DND-41 (cell line): ENCODE results near the gene CCDC18.
"Not testable (repeated sequence)": the region's sequence is repeated elsewhere in the genome, so short reads cannot be mapped to it uniquely, and the experiment has no call there.

Experiments used
- CTCF ChIP-seq: IDR thresholded peaks from 2 replicates; pipeline ENCODE4 v1.5.1; 2012; ENCODE audit warnings: borderline replicate concordance, low read length, moderate library complexity, mild to moderate bottlenecking; ENCODE audit not compliant: poor library complexity, severe bottlenecking; ENCODE audit errors: extremely low read depth
- EZH2 ChIP-seq: IDR thresholded peaks from 3 replicates; pipeline ENCODE4 v1.6.1; 2012; ENCODE audit warnings: borderline replicate concordance, low read depth, mild to moderate bottlenecking, moderate library complexity, low read length, inconsistent platforms; ENCODE audit not compliant: severe bottlenecking

- TF ChIP-seq CTCF, EZH2: not testable (repeated sequence)
Observed at GRCh38 chr1:93275262-93275633, 94.7 kb downstream of the CCDC18 start.
